ENCODE measurements around the gene ESR1. TPM values are rescaled to one million over a fixed set of nuclear protein-coding genes. Genes with fewer than 3 reads are reported as not detected.

ESR1 gene
- total RNA-seq, 4 donors from 2014 or later, result 1.3 to 2.6 (median 2.2) TPM

GRCh38 chr6:152004896-152005295 is 197.4 kb downstream of the ESR1 start:
- no peaks in the 10 kb centered on the region for H3K36me3 ChIP-seq
- H3K4me3 ChIP-seq, result no peak overlapping the region
- TF ChIP-seq CTCF (IDR thresholded peaks at IDR 0.05) (no peak), POLR2AphosphoS5 (IDR thresholded peaks at IDR 0.05) (no peak), EP300 (IDR thresholded peaks at IDR 0.05) (no peak), POLR2A (IDR thresholded peaks at IDR 0.05) (no peak)
- no peak for DNase-seq (ENCODE audit: low spot score in 2 of 2)
- no peak overlapping the region for H3K27ac ChIP-seq
- H3K4me1 ChIP-seq, result no peaks in the 10 kb centered on the region
- H3K27me3 ChIP-seq, result no peaks in the 10 kb centered on the region
- WGBS, result 61% methylated on average over 3 of the region's 3 CpGs
- H3K9me3 ChIP-seq, result no peaks in the 10 kb centered on the region

DNA sequence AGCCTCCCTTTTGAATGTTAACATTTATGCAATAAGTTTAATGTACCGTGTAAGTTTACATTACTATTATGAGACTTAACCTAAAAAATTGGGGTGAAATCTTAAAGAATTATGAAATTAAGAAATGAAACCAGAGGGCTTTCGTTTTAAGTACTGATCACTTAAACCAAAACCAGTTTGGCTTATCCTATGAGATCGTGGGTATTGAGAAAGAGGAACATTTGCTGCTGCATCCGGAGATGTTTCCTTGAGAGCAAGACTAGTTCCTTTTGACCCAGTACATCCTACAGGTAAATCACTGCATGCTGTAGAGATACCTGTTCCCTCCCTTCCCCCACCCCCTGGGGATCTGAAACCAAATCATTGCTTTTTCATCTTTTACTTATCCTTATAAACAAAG is 201.3 kb downstream of the ESR1 start:
- Histone ChIP-seq H3K27me3 (no peaks in the 10 kb centered on the region), H3K4me3 (no peak overlapping the region), H3K36me3 (no peaks in the 10 kb centered on the region), H3K4me1 (no peaks in the 10 kb centered on the region), H3K27ac (no peak overlapping the region), H3K9me3 (no peaks in the 10 kb centered on the region)
- no peak for TF ChIP-seq POLR2AphosphoS5 (IDR thresholded peaks at IDR 0.05)
- TF ChIP-seq CTCF (IDR thresholded peaks at IDR 0.05), result no peak
- 77% methylated on average over 4 of the region's 4 CpGs for WGBS
- no peak for DNase-seq (ENCODE audit: low spot score in 2 of 2)

DNA sequence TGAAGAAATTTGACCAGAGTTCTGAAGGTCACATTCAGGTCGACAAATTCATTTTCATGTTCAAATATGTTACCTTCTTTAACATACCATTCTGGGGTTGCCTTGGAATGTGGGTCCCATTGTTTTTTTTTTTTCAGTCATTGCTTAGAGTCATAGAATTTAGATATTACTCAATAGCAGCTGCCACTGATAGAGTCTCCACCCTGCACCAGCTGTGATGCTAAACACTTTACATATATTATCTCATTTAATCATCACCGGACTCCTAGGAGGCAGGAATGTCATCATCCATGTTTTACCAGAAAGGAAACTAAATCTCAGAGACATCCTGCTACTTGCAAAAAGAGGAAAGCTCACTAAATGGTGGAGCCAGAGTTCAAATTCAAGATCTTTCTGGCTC is 204.7 kb downstream of the ESR1 start:
- DNase-seq (ENCODE audit: low spot score in 2 of 2), result no peak
- no peaks in the 10 kb centered on the region for H3K36me3 ChIP-seq
- H3K27me3 ChIP-seq, result no peaks in the 10 kb centered on the region
- 67% methylated on average over 2 of the region's 2 CpGs for WGBS
- TF ChIP-seq EP300 (IDR thresholded peaks at IDR 0.05) (no peak), CTCF (IDR thresholded peaks at IDR 0.05) (no peak), POLR2AphosphoS5 (IDR thresholded peaks at IDR 0.05) (no peak), POLR2A (IDR thresholded peaks at IDR 0.05) (no peak)
- H3K9me3 ChIP-seq, result no peaks in the 10 kb centered on the region
- no peak overlapping the region for H3K4me3 ChIP-seq
- H3K4me1 ChIP-seq, result no peaks in the 10 kb centered on the region
- no peak overlapping the region for H3K27ac ChIP-seq

DNA sequence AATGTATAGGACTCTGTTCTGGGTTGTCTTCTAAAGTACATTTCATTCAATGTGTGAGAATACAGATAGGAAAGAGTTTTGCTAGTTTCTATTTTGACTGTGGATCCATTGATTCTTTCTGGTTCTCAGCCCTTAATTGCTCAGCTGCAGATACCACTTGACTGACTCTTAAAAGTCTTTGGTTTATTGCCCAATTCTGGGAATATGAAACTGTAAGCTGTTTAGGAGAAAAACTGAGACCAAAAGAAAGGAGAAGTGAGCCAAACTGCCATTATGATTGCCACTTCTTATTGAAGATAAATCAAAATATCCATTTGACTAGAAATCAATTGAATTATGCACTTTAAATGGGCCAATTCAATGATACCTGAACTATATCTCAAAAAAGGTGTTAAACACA is 211.4 kb downstream of the ESR1 start:
- TF ChIP-seq EP300 (IDR thresholded peaks at IDR 0.05), result no peak
- no peak for TF ChIP-seq POLR2AphosphoS5 (IDR thresholded peaks at IDR 0.05)
- no peak overlapping the region for H3K27ac ChIP-seq
- no peaks in the 10 kb centered on the region for H3K4me1 ChIP-seq
- no peak overlapping the region for H3K4me3 ChIP-seq
- DNase-seq (ENCODE audit: low spot score in 2 of 2), result no peak
- no peaks in the 10 kb centered on the region for H3K36me3 ChIP-seq
- H3K9me3 ChIP-seq, result no peaks in the 10 kb centered on the region
- no peaks in the 10 kb centered on the region for H3K27me3 ChIP-seq

GRCh38 chr6:152022303-152022702 is 214.8 kb downstream of the ESR1 start:
- no peak for DNase-seq (ENCODE audit: low spot score in 2 of 2)
- H3K4me1 ChIP-seq, result no peaks in the 10 kb centered on the region
- H3K27ac ChIP-seq, result no peak overlapping the region
- TF ChIP-seq POLR2A (IDR thresholded peaks at IDR 0.05), result no peak
- TF ChIP-seq EP300 (IDR thresholded peaks at IDR 0.05), result no peak
- TF ChIP-seq CTCF (IDR thresholded peaks at IDR 0.05), result no peak
- TF ChIP-seq POLR2AphosphoS5 (IDR thresholded peaks at IDR 0.05), result no peak
- H3K36me3 ChIP-seq, result no peaks in the 10 kb centered on the region
- no peaks in the 10 kb centered on the region for H3K9me3 ChIP-seq
- WGBS, result 93% methylated on average over 4 of the region's 4 CpGs
- no peaks in the 10 kb centered on the region for H3K27me3 ChIP-seq
- H3K4me3 ChIP-seq, result no peak overlapping the region

DNA sequence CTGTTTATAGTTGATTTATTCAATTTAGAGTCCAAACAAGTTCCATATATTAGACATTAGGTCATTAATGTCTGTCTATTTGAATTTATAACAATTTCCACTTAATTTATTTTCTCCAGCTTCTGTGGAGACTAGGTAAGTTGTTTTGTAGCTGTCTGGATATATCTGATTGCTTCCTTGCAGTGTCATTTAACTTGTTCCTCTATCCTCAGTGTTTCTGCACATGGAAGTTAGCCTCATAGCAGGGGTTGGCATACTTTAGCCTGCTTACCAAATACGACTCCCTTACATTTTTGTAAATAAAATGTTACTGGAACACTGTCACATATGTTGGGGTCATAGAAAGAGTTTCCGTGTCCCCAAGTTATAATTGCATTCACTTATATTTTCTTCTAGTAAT is 216.1 kb downstream of the ESR1 start:
- no peak for DNase-seq (ENCODE audit: low spot score in 2 of 2)
- Histone ChIP-seq H3K9me3 (peaks cover 6% of the 10 kb centered on the region), H3K4me3 (no peak overlapping the region), H3K36me3 (no peaks in the 10 kb centered on the region), H3K4me1 (no peaks in the 10 kb centered on the region), H3K27me3 (no peaks in the 10 kb centered on the region), H3K27ac (no peak overlapping the region)
- TF ChIP-seq POLR2AphosphoS5 (IDR thresholded peaks at IDR 0.05) (no peak), CTCF (IDR thresholded peaks at IDR 0.05) (no peak), POLR2A (IDR thresholded peaks at IDR 0.05) (no peak), EP300 (IDR thresholded peaks at IDR 0.05) (no peak)
- WGBS, result 85% methylated on average over 2 of the region's 2 CpGs

All from suprapubic skin (tissue), 4 donors.